HL-60 (cell line): ENCODE data around the gene VPS13D.

Experiments used
- DNase-seq, 2 experiments: peaks; one replicate each; pipeline ENCODE4 v3.0.0-alpha.2; 2010 to 2020; ENCODE audit warnings: low read depth in 1 of 2, low spot score in 1 of 2
- H3K27ac ChIP-seq: fragments of 250-450 bp; sonication (Bioruptor Pico); replicated peaks from 2 replicates; pipeline ENCODE4 v1.5.1; 2020; ENCODE audit warnings: mild to moderate bottlenecking, moderate library complexity
- H3K27me3 ChIP-seq: fragments of 250-450 bp; sonication (Bioruptor Pico); 2 replicates; pipeline ENCODE4 v1.5.1; 2021; ENCODE audit warnings: mild to moderate bottlenecking, moderate library complexity; ENCODE audit not compliant: insufficient read depth, poor library complexity, severe bottlenecking
- H3K4me3 ChIP-seq: replicated peaks from 2 replicates; pipeline ENCODE4 v1.5.1; 2011; ENCODE audit warnings: mild to moderate bottlenecking, control low read depth, low read length; ENCODE audit not compliant: insufficient read depth
- CTCF ChIP-seq: IDR thresholded peaks from one replicate; pipeline ENCODE4 v1.5.1; 2011; ENCODE audit warnings: low read length, control low read depth, inconsistent platforms; ENCODE audit not compliant: insufficient read depth
- GABPA ChIP-seq: IDR thresholded peaks from 2 replicates; pipeline ENCODE4 v1.6.1; 2012; ENCODE audit warnings: low read depth
- POLR2AphosphoS5 ChIP-seq: IDR thresholded peaks from 2 replicates; pipeline ENCODE4 v1.6.1; 2012; ENCODE audit warnings: low read depth
- REST ChIP-seq: IDR thresholded peaks from 2 replicates; pipeline ENCODE4 v1.6.1; 2012; ENCODE audit warnings: low read depth; ENCODE audit not compliant: insufficient replicate concordance
- SPI1 ChIP-seq: IDR thresholded peaks from 2 replicates; pipeline ENCODE4 v1.6.1; 2012; ENCODE audit warnings: low read depth, mild to moderate bottlenecking, borderline replicate concordance

Gene VPS13D

GRCh38 chr1:12531179-12531499, 301.3 kb downstream of the VPS13D start:
- TF ChIP-seq GABPA (no peak), REST (no peak), CTCF (no peak), SPI1 (no peak), POLR2AphosphoS5 (no peak)
- H3K27me3 ChIP-seq, result no peaks in the 10 kb centered on the region
- no peak overlapping the region for H3K4me3 ChIP-seq
- H3K27ac ChIP-seq, result no peak overlapping the region
- no peak for DNase-seq

GRCh38 chr1:12532405-12533315, 302.8 kb downstream of the VPS13D start:
- TF ChIP-seq POLR2AphosphoS5 (no peak), GABPA (no peak), CTCF (no peak)
- Histone ChIP-seq H3K4me3 (no peak overlapping the region), H3K27me3 (no peaks in the 10 kb centered on the region), H3K27ac (no peak overlapping the region)
- DNase-seq, result no peak

GRCh38 chr1:12536023-12536639, 306.3 kb downstream of the VPS13D start:
- DNase-seq, result no peak
- TF ChIP-seq REST (no peak), CTCF (no peak), SPI1 (no peak), GABPA (no peak), POLR2AphosphoS5 (no peak)
- Histone ChIP-seq H3K27ac (no peak overlapping the region), H3K4me3 (no peak overlapping the region), H3K27me3 (no peaks in the 10 kb centered on the region)
